ENCODE data around the gene SPATS1.

DNA sequence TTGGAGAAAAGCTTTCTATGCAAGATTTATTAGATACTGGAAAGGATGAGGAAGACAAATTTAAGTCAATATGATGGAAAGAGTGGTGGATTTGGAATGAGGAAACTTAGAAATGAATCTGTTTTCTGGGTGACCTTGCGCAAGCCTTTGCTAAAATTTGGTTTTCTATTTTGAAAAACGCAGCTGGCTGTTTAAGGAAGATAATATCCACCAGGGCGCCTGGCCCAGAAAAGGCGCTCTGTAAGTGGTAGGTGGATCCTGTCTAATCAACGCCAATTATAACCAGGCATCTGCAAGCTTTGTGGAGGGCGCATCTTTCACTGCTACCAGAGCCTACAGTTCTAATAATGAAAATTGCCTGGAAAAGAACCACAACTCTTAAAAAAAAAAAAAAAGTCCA lies 398 bp upstream of the SPATS1 start:
- TF ChIP-seq POLR2AphosphoS5 (IDR thresholded peaks at IDR 0.05) = no peak
- TF ChIP-seq, protein P1, sequence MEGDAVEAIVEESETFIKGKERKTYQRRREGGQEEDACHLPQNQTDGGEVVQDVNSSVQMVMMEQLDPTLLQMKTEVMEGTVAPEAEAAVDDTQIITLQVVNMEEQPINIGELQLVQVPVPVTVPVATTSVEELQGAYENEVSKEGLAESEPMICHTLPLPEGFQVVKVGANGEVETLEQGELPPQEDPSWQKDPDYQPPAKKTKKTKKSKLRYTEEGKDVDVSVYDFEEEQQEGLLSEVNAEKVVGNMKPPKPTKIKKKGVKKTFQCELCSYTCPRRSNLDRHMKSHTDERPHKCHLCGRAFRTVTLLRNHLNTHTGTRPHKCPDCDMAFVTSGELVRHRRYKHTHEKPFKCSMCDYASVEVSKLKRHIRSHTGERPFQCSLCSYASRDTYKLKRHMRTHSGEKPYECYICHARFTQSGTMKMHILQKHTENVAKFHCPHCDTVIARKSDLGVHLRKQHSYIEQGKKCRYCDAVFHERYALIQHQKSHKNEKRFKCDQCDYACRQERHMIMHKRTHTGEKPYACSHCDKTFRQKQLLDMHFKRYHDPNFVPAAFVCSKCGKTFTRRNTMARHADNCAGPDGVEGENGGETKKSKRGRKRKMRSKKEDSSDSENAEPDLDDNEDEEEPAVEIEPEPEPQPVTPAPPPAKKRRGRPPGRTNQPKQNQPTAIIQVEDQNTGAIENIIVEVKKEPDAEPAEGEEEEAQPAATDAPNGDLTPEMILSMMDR (IDR thresholded peaks at IDR 0.05 in 8 of 11, conservative IDR thresholded peaks at IDR 0.05 in 3 of 11) = no peak
- TF ChIP-seq POLR2A (IDR thresholded peaks at IDR 0.05) = no peak
